HS-5 (cell line): ENCODE measurements around the gene ANGPTL4.
A peak's percentile ranks its signal among the peaks of the same experiment; 100 is the strongest.
"Not testable (repeated sequence)": the region's sequence is repeated elsewhere in the genome, so short reads cannot be mapped to it uniquely, and the experiment has no call there.

Experiments
- DNase-seq: peaks from one replicate; pipeline ENCODE4 v3.0.0-alpha.2; 2012; ENCODE audit warnings: low read depth

The ANGPTL4 gene

DNA sequence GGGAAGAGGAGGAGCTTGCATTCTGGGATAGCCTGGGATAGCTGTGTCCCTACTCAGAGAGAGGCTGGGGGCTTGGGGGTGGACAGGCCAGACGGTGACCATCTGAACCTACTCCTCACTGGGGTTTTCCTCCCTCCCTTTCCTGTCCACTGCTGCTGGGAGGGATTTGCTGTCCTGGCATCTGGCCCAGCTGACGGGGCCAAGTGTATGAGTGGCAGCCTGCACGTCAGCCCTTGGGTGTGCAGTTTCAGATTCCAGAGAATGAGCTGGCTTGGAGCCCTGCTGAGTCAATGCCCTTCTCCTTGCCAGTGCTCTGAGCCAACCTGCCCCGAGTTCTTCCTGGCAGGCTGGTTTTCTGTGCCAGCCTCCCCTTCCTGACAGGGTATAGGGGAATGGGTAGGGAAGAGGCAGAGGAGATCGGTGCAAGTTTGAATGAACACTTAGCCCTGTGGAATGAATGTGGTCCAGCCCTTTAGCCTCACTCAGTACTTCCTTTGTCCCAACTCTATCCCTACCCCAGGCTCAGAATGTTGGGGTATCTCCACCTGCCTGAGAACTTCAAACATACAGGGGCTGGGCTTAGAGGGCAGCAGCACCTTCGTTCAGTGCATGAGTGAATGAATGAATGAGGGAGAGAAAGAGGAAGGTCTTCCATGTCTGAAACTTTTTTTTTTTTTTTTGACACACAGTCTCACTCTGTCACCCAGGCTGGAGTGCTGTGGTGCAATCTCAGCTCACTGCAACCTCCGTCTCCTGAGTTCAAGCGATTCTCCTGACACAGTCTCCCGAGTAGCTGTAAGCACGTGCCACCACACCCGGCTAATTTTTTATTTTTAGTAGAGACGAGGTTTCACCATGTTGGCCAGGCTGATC lies 1.8 kb upstream of the ANGPTL4 start:
- peak; percentile 97 for DNase-seq

DNA sequence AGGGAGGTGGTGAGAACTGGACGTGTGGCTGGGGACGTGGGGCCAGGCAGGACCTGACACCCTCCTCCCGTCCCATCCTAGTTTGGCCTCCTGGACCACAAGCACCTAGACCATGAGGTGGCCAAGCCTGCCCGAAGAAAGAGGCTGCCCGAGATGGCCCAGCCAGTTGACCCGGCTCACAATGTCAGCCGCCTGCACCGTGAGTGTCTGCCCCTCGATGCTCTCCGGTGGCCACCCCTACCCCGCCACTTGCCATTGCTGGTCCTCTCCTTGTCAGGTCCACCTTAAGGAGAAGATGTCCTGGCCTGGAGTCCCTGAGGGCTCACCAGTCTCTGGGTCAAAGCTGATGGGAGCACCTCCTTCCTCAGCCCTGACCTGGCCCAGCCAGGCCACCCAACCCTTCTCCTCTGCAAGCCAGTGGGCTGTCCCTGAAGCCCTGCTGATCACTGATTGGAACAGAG lies 2.2 kb downstream of the ANGPTL4 start:
- no peak for DNase-seq

GRCh38 chr19:8366961-8367326 lies 3.0 kb downstream of the ANGPTL4 start:
- no peak for DNase-seq

DNA sequence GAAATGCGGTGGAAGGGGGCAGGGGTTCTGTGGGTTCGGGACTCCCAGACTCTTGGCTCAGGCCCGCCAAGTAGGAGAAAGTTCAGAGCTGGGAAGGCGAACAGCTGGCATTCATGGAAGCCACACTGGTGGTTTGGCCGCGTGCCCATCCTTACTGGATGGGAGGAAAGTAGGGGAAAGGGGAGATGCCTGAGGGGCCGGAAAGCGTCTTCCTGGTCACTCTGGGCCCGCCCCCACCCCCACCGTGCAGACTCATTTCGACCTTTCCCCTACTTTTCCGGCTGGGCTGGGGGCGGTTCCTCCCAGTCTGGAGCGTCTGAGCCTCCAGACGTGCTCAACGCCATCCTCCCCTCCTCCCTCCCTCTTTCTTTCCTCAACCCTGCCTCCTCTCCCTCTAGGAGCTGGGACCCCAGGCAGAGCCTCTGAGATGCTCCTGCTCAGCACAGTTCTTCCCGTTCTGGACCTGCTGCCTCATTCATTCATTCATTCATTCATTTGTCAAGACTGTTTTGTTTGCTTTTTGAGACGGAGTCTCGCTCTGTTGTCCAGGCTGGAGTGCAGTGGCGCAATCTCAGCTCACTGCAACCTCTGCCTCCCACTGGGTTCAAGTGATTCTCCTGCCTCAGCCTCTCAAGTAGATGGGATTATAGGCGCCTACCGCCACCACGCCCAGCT lies 3.5 kb downstream of the ANGPTL4 start:
- DNase-seq = no peak

DNA sequence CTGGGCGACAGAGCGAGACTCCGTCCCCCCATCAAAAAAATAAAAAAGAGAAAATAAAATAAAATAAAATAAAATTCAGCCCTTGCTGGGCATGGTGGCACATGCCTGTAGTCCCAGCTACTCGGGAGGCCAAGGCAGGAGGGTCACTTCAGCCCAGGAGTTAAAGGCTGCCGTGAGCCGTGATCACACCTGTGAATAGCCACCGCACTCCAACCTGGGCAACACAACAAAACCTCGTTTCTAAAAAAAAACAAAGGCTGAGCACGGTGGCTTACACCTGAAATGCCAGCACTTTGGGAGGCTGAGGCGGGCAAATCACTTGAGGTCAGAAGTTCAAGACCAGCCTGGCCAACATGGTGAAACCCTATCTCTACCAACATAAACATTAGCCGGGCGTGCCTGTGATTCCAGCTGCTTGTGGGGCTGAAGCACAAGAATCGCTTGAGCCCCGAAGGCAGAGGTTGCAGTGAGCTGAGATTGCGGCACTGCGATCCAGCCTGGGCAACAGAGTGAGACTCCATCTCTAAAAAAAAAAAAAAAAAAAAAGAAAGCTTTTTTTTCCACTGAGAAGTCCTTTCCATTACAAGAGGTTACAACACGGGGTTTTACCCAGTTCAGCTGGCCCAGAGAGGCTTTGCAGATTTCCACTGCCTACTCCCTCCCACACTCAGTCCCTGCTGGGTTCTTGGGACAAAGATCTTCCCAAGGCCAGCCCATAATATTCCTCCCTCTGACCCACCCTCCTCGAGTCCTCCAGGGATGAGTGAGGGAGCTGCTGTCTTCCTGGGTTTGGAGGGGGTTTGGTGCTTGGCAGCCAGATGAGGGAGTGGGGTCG lies 6.4 kb downstream of the ANGPTL4 start:
- no peak for DNase-seq

DNA sequence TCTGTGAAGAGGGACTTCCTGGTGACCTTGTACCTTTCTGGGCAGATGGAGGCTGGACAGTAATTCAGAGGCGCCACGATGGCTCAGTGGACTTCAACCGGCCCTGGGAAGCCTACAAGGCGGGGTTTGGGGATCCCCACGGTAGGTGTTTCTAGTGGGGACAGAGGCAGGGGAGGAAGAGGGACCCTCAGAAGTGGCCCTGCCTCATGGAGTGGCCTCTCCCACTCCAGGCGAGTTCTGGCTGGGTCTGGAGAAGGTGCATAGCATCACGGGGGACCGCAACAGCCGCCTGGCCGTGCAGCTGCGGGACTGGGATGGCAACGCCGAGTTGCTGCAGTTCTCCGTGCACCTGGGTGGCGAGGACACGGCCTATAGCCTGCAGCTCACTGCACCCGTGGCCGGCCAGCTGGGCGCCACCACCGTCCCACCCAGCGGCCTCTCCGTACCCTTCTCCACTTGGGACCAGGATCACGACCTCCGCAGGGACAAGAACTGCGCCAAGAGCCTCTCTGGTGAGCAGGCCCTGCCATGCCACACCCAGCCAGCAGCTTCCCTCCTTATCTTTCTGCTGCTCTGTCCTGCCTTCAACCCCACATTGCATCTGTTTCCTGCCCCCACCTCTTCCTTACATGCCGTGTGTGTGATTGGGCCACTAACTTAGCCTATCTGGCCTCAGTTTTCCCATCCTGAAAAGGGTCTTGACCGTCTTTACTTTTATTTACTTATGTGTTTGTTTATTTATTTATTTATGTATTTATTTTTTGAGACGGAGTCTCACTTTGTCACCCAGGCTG lies 7.3 kb downstream of the ANGPTL4 start:
- DNase-seq = no peak

- no peak for DNase-seq
Measured at GRCh38 chr19:8373867-8374813, 10.2 kb downstream of the ANGPTL4 start.

DNA sequence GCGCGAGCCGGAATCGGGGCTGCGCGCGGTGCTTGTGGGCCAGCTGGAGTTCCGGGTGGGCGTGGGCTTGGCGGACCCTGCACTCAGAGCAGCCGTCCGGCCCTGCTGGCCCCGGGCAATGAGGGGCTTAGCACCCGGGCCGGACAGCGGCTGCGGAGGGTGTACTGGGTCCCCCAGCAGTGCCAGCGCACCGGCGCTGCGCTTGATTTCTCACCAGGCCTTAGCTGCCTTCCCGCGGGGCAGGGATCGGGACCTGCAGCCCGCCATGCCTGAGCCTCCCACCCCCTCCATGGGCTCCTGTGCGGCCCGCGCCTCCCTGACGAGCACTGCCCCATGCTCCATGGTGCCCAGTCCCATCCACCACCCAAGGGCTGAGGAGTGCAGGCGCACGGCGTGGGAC lies 11.8 kb downstream of the ANGPTL4 start:
- not testable (repeated sequence) for DNase-seq

DNA sequence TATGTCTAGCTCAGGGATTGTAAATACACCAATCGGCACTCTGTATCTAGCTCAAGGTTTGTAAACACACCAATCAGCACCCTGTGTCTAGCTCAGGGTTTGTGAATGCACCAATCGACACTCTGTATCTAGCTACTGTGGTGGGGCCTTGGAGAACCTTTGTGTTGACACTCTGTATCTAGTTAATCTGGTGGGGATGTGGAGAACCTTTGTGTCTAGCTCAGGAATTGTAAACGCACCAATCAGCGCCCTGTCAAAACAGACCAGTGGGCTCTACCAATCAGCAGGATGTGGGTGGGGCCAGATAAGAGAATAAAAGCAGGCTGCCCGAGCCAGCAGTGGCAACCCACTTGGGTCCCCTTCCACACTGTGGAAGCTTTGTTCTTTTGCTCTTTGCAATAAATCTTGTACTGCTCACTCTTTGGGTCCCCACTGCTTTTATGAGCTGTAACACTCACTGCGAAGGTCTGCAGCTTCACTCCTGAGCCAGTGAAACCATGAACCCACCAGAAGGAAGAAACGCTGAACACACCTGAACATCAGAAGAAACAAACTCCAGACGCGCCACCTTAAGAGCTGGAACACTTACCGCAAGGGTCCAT lies 12.5 kb downstream of the ANGPTL4 start:
- DNase-seq = not testable (repeated sequence)

- DNase-seq = no peak
Measured at GRCh38 chr19:8377598-8377997, 13.6 kb downstream of the ANGPTL4 start.

GRCh38 chr19:8379156-8379891 lies 15.4 kb downstream of the ANGPTL4 start:
- DNase-seq = not testable (repeated sequence)

DNA sequence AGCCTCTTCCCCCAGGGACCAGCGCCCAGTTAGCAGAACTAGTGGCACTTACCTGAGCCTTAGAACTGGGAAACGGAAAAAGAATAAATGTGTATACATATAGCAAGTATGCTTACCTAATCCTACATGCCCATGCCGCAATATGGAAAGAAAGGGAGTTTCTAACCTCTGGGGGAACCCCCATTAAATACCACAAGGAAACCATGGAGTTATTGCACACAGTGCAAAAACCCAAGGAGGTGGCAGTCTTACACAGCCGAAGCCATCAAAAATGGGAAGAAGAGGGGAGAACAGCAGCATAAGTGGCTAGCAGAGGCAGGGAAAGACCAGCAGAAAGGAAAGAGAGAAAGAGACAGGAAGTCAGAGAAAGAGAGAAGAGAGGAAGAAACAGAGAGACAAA lies 20.6 kb downstream of the ANGPTL4 start:
- DNase-seq = not testable (repeated sequence)

GRCh38 chr19:8385103-8385502 lies 21.1 kb downstream of the ANGPTL4 start:
- not testable (repeated sequence) for DNase-seq

DNA sequence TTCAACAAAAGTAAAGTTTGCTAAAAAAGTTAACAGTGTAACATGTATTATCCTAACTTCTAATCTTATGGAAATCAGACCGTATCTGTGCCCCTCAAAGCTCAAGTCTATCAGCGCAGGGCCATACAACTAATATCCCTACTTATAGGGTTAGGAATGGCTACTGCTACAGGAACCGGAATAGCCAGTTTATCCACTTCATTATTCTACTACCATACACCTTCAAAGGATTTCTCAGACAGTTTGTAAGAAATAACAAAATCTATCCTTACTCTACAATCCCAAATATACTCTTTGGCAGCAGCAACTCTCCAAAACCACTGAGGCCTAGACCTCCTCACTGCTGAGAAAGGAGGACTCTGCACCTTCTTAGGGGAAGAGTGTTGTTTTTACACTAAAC lies 21.6 kb downstream of the ANGPTL4 start:
- not testable (repeated sequence) for DNase-seq

DNA sequence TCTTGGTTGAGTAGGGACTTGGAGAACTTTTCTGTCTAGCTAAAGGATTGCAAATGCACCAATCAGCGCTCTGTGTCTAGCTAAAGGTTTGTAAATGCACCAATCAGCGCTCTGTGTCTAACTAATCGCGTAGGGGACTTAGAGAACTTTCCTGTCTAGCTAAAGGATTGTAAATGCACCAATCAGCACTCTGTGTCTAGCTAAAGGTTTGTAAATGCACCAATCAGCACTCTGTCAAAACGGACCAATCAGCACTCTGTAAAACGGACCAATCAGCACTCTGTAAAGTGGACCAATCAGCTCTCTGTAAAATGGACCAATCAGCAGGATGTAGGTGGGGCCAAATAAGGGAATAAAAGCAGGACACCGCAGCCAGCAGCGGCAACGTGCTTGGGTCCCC lies 22.5 kb downstream of the ANGPTL4 start:
- not testable (repeated sequence) for DNase-seq

GRCh38 chr19:8386990-8387389 lies 23.0 kb downstream of the ANGPTL4 start:
- DNase-seq = no peak

DNA sequence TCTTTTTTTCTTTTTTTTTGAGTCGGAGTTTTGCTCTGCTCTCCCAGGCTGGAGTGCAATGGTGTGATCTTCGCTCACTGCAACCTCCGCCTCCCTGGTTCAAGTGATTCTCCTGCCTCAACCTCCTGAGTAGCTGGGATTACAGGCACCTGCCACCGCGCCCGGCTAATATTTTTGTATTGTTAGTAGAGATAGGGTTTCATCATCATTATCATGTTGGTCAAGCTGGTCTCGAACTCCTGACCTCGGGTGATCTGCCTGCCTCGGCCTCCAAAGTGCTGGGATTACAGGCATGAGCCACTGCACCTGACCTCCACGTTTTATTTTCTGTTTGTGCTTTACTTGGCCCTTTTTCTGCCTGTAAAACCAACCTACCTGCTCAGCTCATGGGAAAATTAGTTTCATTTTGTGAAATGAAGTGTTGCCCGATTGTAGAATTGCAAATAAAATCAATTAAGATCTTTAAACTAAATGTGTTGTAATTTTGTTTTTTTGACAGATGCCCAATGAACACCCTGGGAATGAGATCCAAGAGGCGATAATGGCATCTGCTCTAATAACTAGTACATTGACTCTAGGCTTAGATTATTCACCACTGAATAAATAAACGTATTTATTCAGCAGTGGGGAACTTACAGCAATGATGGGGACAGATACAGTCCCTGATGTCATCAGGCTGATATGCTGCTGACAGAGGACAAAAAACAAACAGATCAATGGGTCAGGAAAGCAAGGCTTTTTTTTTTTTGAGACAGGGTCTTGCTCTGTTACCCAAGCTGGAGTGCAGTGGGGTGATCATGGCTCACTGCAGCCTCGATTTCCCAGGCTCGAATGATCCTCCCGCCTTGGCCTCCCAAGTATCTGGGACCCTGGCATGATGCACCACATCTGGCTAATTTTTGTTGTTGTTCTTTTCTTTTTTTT lies 24.0 kb downstream of the ANGPTL4 start:
- DNase-seq = no peak

GRCh38 chr19:8388612-8388958 lies 24.6 kb downstream of the ANGPTL4 start:
- no peak for DNase-seq
